HG03066 (cell line): ENCODE results near the gene CYP1B1.

ENCODE experiments used
- ATAC-seq: cut with Tn5 transposase; IDR thresholded peaks from one replicate; pipeline ENCODE4 v1.9.1; 2021; ENCODE audit warnings: low read depth; ENCODE audit not compliant: unreplicated experiment

Gene CYP1B1

GRCh38 chr2:38076710-38077430 is 919 bp upstream of the CYP1B1 start:
- ATAC-seq: peak; percentile 47

GRCh38 chr2:38076152-38076709 is 280 bp upstream of the CYP1B1 start:
- ATAC-seq: peak; percentile 43

- no peak for ATAC-seq
These were observed 1.0 kb downstream of the CYP1B1 start for GRCh38 chr2:38074764-38075506.

- no peak for ATAC-seq
These were observed 1.7 kb downstream of the CYP1B1 start for GRCh38 chr2:38074058-38074763.

- no peak for ATAC-seq
These were observed 2.5 kb downstream of the CYP1B1 start for GRCh38 chr2:38073211-38074057.

GRCh38 chr2:38070438-38070837 is 5.5 kb downstream of the CYP1B1 start:
- ATAC-seq: no peak

- no peak for ATAC-seq
These were observed 7.7 kb downstream of the CYP1B1 start for GRCh38 chr2:38068234-38068633.

GRCh38 chr2:38066421-38067115 is 9.4 kb downstream of the CYP1B1 start:
- no peak for ATAC-seq

- no peak for ATAC-seq
These were observed 10.3 kb downstream of the CYP1B1 start for GRCh38 chr2:38065502-38066135.

GRCh38 chr2:38064801-38065501 is 11.0 kb downstream of the CYP1B1 start:
- no peak for ATAC-seq

GRCh38 chr2:38060236-38061018 is 15.5 kb downstream of the CYP1B1 start:
- no peak for ATAC-seq

- no peak for ATAC-seq
These were observed 18.1 kb downstream of the CYP1B1 start for GRCh38 chr2:38057651-38058410.

GRCh38 chr2:38056216-38056615 is 19.7 kb downstream of the CYP1B1 start:
- ATAC-seq: no peak

GRCh38 chr2:38045811-38046210 is 30.1 kb downstream of the CYP1B1 start:
- ATAC-seq: no peak

GRCh38 chr2:38039121-38039910 is 36.6 kb downstream of the CYP1B1 start:
- ATAC-seq: no peak

GRCh38 chr2:38038682-38039081 is 37.3 kb downstream of the CYP1B1 start:
- ATAC-seq: no peak
